Small intestine (tissue), 7 donors: ENCODE data around the gene TGFB3. TPM values are rescaled to one million over a fixed set of nuclear protein-coding genes. Genes with fewer than 3 reads are reported as not detected.

Experiments
- DNase-seq, 2 donors: peaks; one replicate each; pipeline versions ENCODE4 v3.0.0 to v3.0.0-alpha.2; 2013
- FAIRE-seq: peaks from 2 replicates; lab custom pipeline; 2012; peaks lifted over from hg19 to GRCh38; lab: Jason Lieb, UNC
- H3K27ac ChIP-seq, 3 donors: one replicate each; pipeline ENCODE4 v1.5.1; 2013; ENCODE audit warnings: low read length in 2 of 3, mild to moderate bottlenecking in 2 of 3, control low read depth in 1 of 3, inconsistent platforms in 1 of 3, low read depth in 1 of 3, moderate library complexity in 1 of 3
- H3K27me3 ChIP-seq, 3 donors: one replicate each; pipeline ENCODE4 v1.6.1; 2013; ENCODE audit warnings: low read length in 3 of 3, inconsistent platforms in 1 of 3; ENCODE audit not compliant: control insufficient read depth in 3 of 3, insufficient read depth in 3 of 3
- H3K36me3 ChIP-seq, 3 donors: one replicate each; pipeline ENCODE4 v1.6.1; 2013; ENCODE audit warnings: low read length in 3 of 3, inconsistent platforms in 1 of 3, low read depth in 1 of 3, mild to moderate bottlenecking in 1 of 3, moderate library complexity in 1 of 3; ENCODE audit not compliant: control insufficient read depth in 3 of 3, insufficient read depth in 2 of 3
- H3K4me1 ChIP-seq, 3 donors: one replicate each; pipeline ENCODE4 v1.6.1; 2013; ENCODE audit warnings: low read length in 2 of 3, inconsistent platforms in 1 of 3, low read depth in 1 of 3, mild to moderate bottlenecking in 1 of 3, moderate library complexity in 1 of 3; ENCODE audit not compliant: control insufficient read depth in 3 of 3, insufficient read depth in 2 of 3
- H3K4me3 ChIP-seq, 3 donors: one replicate each; pipeline ENCODE4 v1.5.1; 2013; ENCODE audit warnings: low read length in 3 of 3, control low read depth in 1 of 3, inconsistent platforms in 1 of 3, low read depth in 1 of 3, mild to moderate bottlenecking in 1 of 3, moderate library complexity in 1 of 3
- H3K9me3 ChIP-seq, 2 donors: one replicate each; pipeline ENCODE4 v1.6.1; 2013; ENCODE audit warnings: low read depth in 1 of 2, low read length in 1 of 2; ENCODE audit not compliant: control insufficient read depth in 2 of 2, insufficient read depth in 1 of 2
- WGBS, 3 donors: extraction: QIAGEN DNeasy Blood & Tissue Kit; methylation state at CpG; one replicate each; pipeline ENCODE4 v1.1.7; 2013; 5-methylcytosine and 5-hydroxymethylcytosine counted together
- polyA plus RNA-seq, 4 donors: library from polyadenylated mRNA; stranded (reverse) in 3 of 4; unstranded in 1 of 4; fragments of 200-250 nt in 3 of 4; fragments of 120-200 nt in 1 of 4; gene quantifications; one replicate each; pipeline versions ENCODE4 v1.2.1 to v1.2.3, GENCODE V29; 2013
- donor health status: healthy with polysubstance abuse.
- donor health status: control.
- donor health status: control.
- donor health status: Bipolar disorder and iron deficiency.
- donor health status: healthy.

Gene TGFB3
- polyA plus RNA-seq, 4 donors, result 3.6 to 8.8 (median 6.8) TPM

DNA sequence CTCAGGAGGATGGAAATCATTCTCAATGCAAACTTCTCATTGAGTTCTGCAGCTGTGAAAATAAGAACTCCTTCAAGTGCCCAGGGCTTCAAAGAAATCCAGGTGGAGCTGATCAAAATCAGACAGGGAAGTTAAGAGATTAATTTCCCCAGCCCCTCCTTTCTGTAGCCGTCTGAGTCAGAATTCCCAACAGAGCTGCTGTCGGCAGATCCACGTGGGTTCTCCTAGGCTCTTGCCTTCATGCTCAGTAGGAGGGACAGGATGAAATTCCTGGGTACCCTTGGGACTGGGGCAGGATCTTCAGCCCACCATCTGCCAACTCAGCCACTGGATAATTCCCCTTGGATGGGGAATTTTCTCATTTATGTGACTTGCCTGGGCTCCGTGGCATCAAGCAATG is 13.3 kb downstream of the TGFB3 start:
- H3K4me3 ChIP-seq, result no peak overlapping the region
- no peaks in the 10 kb centered on the region for H3K27me3 ChIP-seq
- DNase-seq (peak in 1 of 2 donors; percentile 33), FAIRE-seq (no peak)
- peaks cover 0 to 3% (median 0%) of the 10 kb centered on the region in 3 donors for H3K4me1 ChIP-seq
- no peaks in the 10 kb centered on the region for H3K9me3 ChIP-seq
- peaks cover 0 to 37% (median 3%) of the 10 kb centered on the region in 3 donors for H3K36me3 ChIP-seq
- 38 to 59% (median 49%) methylated on average over 4 of the region's 4 CpGs for WGBS, 3 donors
- H3K27ac ChIP-seq, result no peak overlapping the region

DNA sequence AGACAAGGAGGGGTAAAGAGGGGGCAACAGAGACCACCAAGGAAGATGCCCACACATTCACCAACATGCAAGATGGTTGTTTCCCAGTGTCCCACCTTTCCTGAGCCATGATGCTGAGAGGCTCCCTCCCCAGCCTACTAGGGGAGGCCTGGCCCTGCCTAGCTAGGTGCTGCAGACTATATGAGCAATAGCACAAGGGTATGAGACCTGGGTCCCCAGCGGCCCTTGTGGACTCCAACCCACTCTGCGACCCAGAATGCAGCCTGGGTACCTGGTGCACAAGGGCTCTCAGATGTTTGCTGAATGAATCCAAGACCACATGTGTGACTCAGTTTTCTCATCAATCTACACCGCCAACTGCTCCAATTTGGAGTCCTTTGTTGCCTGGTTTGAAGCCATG is 13.9 kb downstream of the TGFB3 start:
- FAIRE-seq, result no peak
- DNase-seq, result no peak
- Histone ChIP-seq H3K36me3 (peaks cover 0 to 42% (median 3%) of the 10 kb centered on the region in 3 donors), H3K27me3 (no peaks in the 10 kb centered on the region), H3K4me3 (no peak overlapping the region), H3K9me3 (no peaks in the 10 kb centered on the region), H3K27ac (no peak overlapping the region), H3K4me1 (no peaks in the 10 kb centered on the region)
- 89 to 94% (median 93%) methylated on average over 3 of the region's 3 CpGs for WGBS, 3 donors

- Histone ChIP-seq H3K27ac (no peak overlapping the region), H3K9me3 (no peaks in the 10 kb centered on the region), H3K4me3 (no peak overlapping the region), H3K36me3 (peaks cover 0 to 35% (median 3%) of the 10 kb centered on the region in 3 donors), H3K4me1 (no peaks in the 10 kb centered on the region), H3K27me3 (no peaks in the 10 kb centered on the region)
- WGBS, 3 donors, result 78 to 90% (median 84%) methylated on average over 3 of the region's 3 CpGs
- DNase-seq (no peak), FAIRE-seq (no peak)
Measured at GRCh38 chr14:75961662-75962061, 20.1 kb downstream of the TGFB3 start.

- Histone ChIP-seq H3K27me3 (no peaks in the 10 kb centered on the region), H3K9me3 (no peaks in the 10 kb centered on the region), H3K27ac (no peak overlapping the region), H3K4me3 (no peak overlapping the region), H3K4me1 (no peaks in the 10 kb centered on the region), H3K36me3 (peaks cover 0 to 32% (median 3%) of the 10 kb centered on the region in 3 donors)
- WGBS, 3 donors, result 80 to 95% (median 93%) methylated on average over 6 of the region's 6 CpGs
- FAIRE-seq (no peak), DNase-seq (no peak)
Measured at GRCh38 chr14:75960231-75960630, 21.6 kb downstream of the TGFB3 start.

GRCh38 chr14:75959031-75959430 is 22.8 kb downstream of the TGFB3 start:
- no peaks in the 10 kb centered on the region for H3K4me1 ChIP-seq
- peaks cover 0 to 29% (median 0%) of the 10 kb centered on the region in 3 donors for H3K36me3 ChIP-seq
- DNase-seq (no peak), FAIRE-seq (no peak)
- H3K27ac ChIP-seq, result no peak overlapping the region
- 95 to 99% (median 97%) methylated on average over 9 of the region's 9 CpGs for WGBS, 3 donors
- no peaks in the 10 kb centered on the region for H3K27me3 ChIP-seq
- no peak overlapping the region for H3K4me3 ChIP-seq
- H3K9me3 ChIP-seq, result no peaks in the 10 kb centered on the region

DNA sequence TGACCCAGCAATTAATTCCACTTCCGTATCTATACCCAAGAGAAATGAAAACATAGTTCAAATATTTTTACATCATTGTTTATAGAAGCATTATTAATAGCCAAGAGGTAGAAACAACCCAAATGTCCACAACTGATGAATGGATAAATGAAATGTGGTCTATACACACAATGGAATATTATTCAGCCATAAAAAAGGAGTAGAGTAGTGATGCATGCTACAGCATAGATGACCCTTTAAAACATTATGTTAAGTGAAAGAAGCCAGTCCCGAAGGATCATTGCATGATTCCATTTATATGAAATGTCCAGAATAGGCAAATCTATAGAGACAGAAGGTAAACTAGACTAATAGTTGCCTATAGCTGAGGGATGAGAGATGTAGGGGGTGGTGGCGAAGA is 29.3 kb downstream of the TGFB3 start:
- 92 to 98% (median 97%) methylated on average over 3 of the region's 3 CpGs for WGBS, 3 donors
- Histone ChIP-seq H3K4me3 (no peak overlapping the region), H3K36me3 (peaks cover 0 to 11% (median 0%) of the 10 kb centered on the region in 3 donors), H3K27me3 (no peaks in the 10 kb centered on the region), H3K4me1 (no peaks in the 10 kb centered on the region), H3K9me3 (no peaks in the 10 kb centered on the region), H3K27ac (no peak overlapping the region)
- no peak for FAIRE-seq
- DNase-seq, result no peak

GRCh38 chr14:75946785-75947184 is 35.0 kb downstream of the TGFB3 start:
- DNase-seq (no peak), FAIRE-seq (no peak)
- H3K36me3 ChIP-seq, result peaks cover 0 to 5% (median 0%) of the 10 kb centered on the region in 3 donors
- H3K27ac ChIP-seq, result no peak overlapping the region
- H3K9me3 ChIP-seq, result no peaks in the 10 kb centered on the region
- no peaks in the 10 kb centered on the region for H3K27me3 ChIP-seq
- H3K4me1 ChIP-seq, result no peaks in the 10 kb centered on the region
- WGBS, 3 donors, result 95 to 99% (median 97%) methylated on average over 5 of the region's 5 CpGs
- H3K4me3 ChIP-seq, result no peak overlapping the region

GRCh38 chr14:75944607-75945241 is 37.1 kb downstream of the TGFB3 start:
- H3K9me3 ChIP-seq, result no peaks in the 10 kb centered on the region
- H3K27ac ChIP-seq, result no peak overlapping the region
- WGBS, 3 donors, result 75 to 88% (median 77%) methylated on average over 4 of the region's 4 CpGs
- FAIRE-seq (no peak), DNase-seq (no peak)
- no peaks in the 10 kb centered on the region for H3K27me3 ChIP-seq
- H3K36me3 ChIP-seq, result peaks cover 0 to 7% (median 0%) of the 10 kb centered on the region in 3 donors
- no peak overlapping the region for H3K4me3 ChIP-seq
- H3K4me1 ChIP-seq, result no peaks in the 10 kb centered on the region

GRCh38 chr14:75941030-75941429 is 40.8 kb downstream of the TGFB3 start:
- FAIRE-seq (no peak), DNase-seq (no peak)
- Histone ChIP-seq H3K27me3 (no peaks in the 10 kb centered on the region), H3K27ac (no peak overlapping the region), H3K4me3 (no peak overlapping the region), H3K9me3 (no peaks in the 10 kb centered on the region), H3K4me1 (no peaks in the 10 kb centered on the region), H3K36me3 (peaks cover 0 to 5% (median 0%) of the 10 kb centered on the region in 3 donors)
- WGBS, 3 donors, result 82 to 88% (median 83%) methylated on average over 4 of the region's 4 CpGs
